H1 (cell line): Measurements from ENCODE around the gene GADD45GIP1. TPM values are rescaled to one million over a fixed set of nuclear protein-coding genes. Genes with fewer than 3 reads are reported as not detected.

Source experiments
- CTCF ChIA-PET: fragments of 300-600 bp; sonication (Branson Sonifier 250); formaldehyde crosslinking; loops from one replicate; lab custom pipeline; 2021; ENCODE audit not compliant: partially characterized antibody; lab: Charles Lee
- POLR2A ChIA-PET: fragments of 300-600 bp; sonication (Branson Sonifier 250); formaldehyde crosslinking; loops from one replicate; lab custom pipeline; 2021; ENCODE audit warnings: inconsistent platforms; ENCODE audit not compliant: partially characterized antibody; lab: Charles Lee
- DNase-seq, 2 experiments: peaks; one replicate each; pipeline versions ENCODE4 v3.0.0 to v3.0.0-alpha.2; 2010 to 2022; ENCODE audit warnings: low spot score in 2 of 2, low read depth in 1 of 2, mixed read lengths in 1 of 2
- FAIRE-seq: peaks from 2 replicates; lab custom pipeline; 2011; peaks lifted over from hg19 to GRCh38; lab: Jason Lieb, UNC
- H2AFZ ChIP-seq: 2 replicates; pipeline ENCODE4 v1.8.1; 2012; ENCODE audit warnings: low read length, inconsistent platforms
- H2AK5ac ChIP-seq: 2 replicates; pipeline ENCODE4 v1.6.1; 2013; ENCODE audit warnings: low read depth, low read length
- H2BK120ac ChIP-seq: replicated peaks from 2 replicates; pipeline ENCODE3; 2013; ENCODE audit warnings: low read depth, low read length, inconsistent platforms
- H2BK12ac ChIP-seq: 2 replicates; pipeline ENCODE4 v1.6.1; 2013; ENCODE audit warnings: low read depth, low read length
- H2BK15ac ChIP-seq: 2 replicates; pipeline ENCODE4 v1.6.1; 2013; ENCODE audit warnings: low read length
- H2BK20ac ChIP-seq: 2 replicates; pipeline ENCODE4 v1.6.1; 2013; ENCODE audit warnings: low read length
- H2BK5ac ChIP-seq: 2 replicates; pipeline ENCODE4 v1.6.1; 2013; ENCODE audit warnings: low read depth, low read length
- H3K14ac ChIP-seq: 2 replicates; pipeline ENCODE4 v1.6.1; 2013; ENCODE audit warnings: inconsistent platforms; ENCODE audit not compliant: insufficient read length
- H3K18ac ChIP-seq: 2 replicates; pipeline ENCODE4 v1.6.1; 2013; ENCODE audit warnings: low read length; ENCODE audit errors: extremely low read depth
- H3K23ac ChIP-seq: 2 replicates; pipeline ENCODE4 v1.6.1; 2013; ENCODE audit warnings: inconsistent platforms; ENCODE audit not compliant: insufficient read length
- H3K23me2 ChIP-seq: 2 replicates; pipeline ENCODE4 v1.6.1; 2013; ENCODE audit warnings: low read depth, low read length
- H3K27ac ChIP-seq: 2 replicates; pipeline ENCODE4 v1.6.1; 2011; ENCODE audit warnings: low read depth, low read length, inconsistent platforms
- H3K27me3 ChIP-seq, 4 experiments: replicated peaks in 1 of 4; 1 replicate in 1 of 4; 2 replicates in 3 of 4; pipeline versions ENCODE4 v1.6.1 to v1.8.1; 2011 to 2013; ENCODE audit warnings: low read length in 3 of 4, mild to moderate bottlenecking in 3 of 4, inconsistent platforms in 2 of 4, mixed read lengths in 2 of 4, moderate library complexity in 1 of 4; ENCODE audit not compliant: control insufficient read depth in 3 of 4, insufficient read depth in 3 of 4; ENCODE audit errors: extremely low read depth in 1 of 4
- H3K36me3 ChIP-seq, 4 experiments: 2 replicates each; pipeline versions ENCODE4 v1.6.1 to v1.8.1; 2011 to 2013; ENCODE audit warnings: mild to moderate bottlenecking in 4 of 4, low read length in 3 of 4, moderate library complexity in 2 of 4, control low read depth in 1 of 4, inconsistent platforms in 1 of 4; ENCODE audit not compliant: insufficient read depth in 4 of 4, control insufficient read depth in 2 of 4
- H3K4ac ChIP-seq: replicated peaks from 2 replicates; pipeline ENCODE3; 2013; ENCODE audit warnings: low read length, low read depth, mixed read lengths, inconsistent platforms; ENCODE audit not compliant: insufficient read length
- H3K4me1 ChIP-seq, 4 experiments: replicated peaks in 1 of 4; 1 replicate in 1 of 4; 2 replicates in 3 of 4; pipeline versions ENCODE4 v1.6.1 to v1.8.1; 2011 to 2013; ENCODE audit warnings: low read length in 3 of 4, inconsistent platforms in 2 of 4, mixed read lengths in 1 of 4; ENCODE audit not compliant: insufficient read depth in 4 of 4, control insufficient read depth in 3 of 4
- H3K4me2 ChIP-seq, 2 experiments: 2 replicates each; pipeline versions ENCODE4 v1.6.1 to v1.8.1; 2011 to 2013; ENCODE audit warnings: low read depth in 2 of 2, low read length in 2 of 2, control low read depth in 1 of 2, inconsistent platforms in 1 of 2, mild to moderate bottlenecking in 1 of 2; ENCODE audit not compliant: insufficient read depth in 1 of 2
- H3K4me3 ChIP-seq, 4 experiments: fragments of 200-600, 300-600 bp in 1 of 4; sonication (generic), shearing (Covaris generic), sonication (Bioruptor Twin) in 1 of 4; 2 replicates each; pipeline versions ENCODE4 v1.5.1 to v1.8.1; 2011 to 2016; ENCODE audit warnings: low read length in 4 of 4, low read depth in 3 of 4, control low read depth in 2 of 4, inconsistent platforms in 2 of 4, mild to moderate bottlenecking in 2 of 4, mixed read lengths in 1 of 4, moderate library complexity in 1 of 4; ENCODE audit not compliant: insufficient read depth in 2 of 4; ENCODE audit errors: extremely low read depth in 1 of 4
- H3K56ac ChIP-seq: replicated peaks from 2 replicates; pipeline ENCODE3; 2013; ENCODE audit warnings: low read depth, mild to moderate bottlenecking, mixed read lengths, low read length, inconsistent platforms; ENCODE audit not compliant: insufficient read length
- H3K79me1 ChIP-seq: 2 replicates; pipeline ENCODE4 v1.6.1; 2013; ENCODE audit warnings: low read depth, low read length, control low read depth
- H3K79me2 ChIP-seq, 2 experiments: 2 replicates each; pipeline versions ENCODE4 v1.6.1 to v1.8.1; 2012 to 2013; ENCODE audit warnings: low read length in 2 of 2, mild to moderate bottlenecking in 2 of 2, inconsistent platforms in 1 of 2; ENCODE audit not compliant: insufficient read depth in 2 of 2, control insufficient read depth in 1 of 2
- H3K9ac ChIP-seq, 4 experiments: replicated peaks in 1 of 4; 1 replicate in 1 of 4; 2 replicates in 3 of 4; pipeline versions ENCODE4 v1.6.1 to v1.8.1; 2011 to 2013; ENCODE audit warnings: low read depth in 3 of 4, low read length in 3 of 4, control low read depth in 2 of 4, mild to moderate bottlenecking in 2 of 4, moderate library complexity in 2 of 4, inconsistent platforms in 1 of 4; ENCODE audit errors: extremely low read depth in 1 of 4
- H3K9me3 ChIP-seq, 2 experiments: 2 replicates each; pipeline versions ENCODE4 v1.6.1 to v1.8.1; 2012 to 2013; ENCODE audit warnings: mild to moderate bottlenecking in 2 of 2, moderate library complexity in 2 of 2, control low read depth in 1 of 2, inconsistent platforms in 1 of 2, low read depth in 1 of 2, low read length in 1 of 2, mixed read lengths in 1 of 2; ENCODE audit not compliant: insufficient read depth in 2 of 2
- H4K20me1 ChIP-seq, 2 experiments: replicated peaks in 1 of 2; 2 replicates each; pipeline versions ENCODE3 to v1.8.1; 2011 to 2013; ENCODE audit warnings: inconsistent platforms in 2 of 2, low read length in 2 of 2, mild to moderate bottlenecking in 1 of 2; ENCODE audit not compliant: insufficient read depth in 2 of 2, control insufficient read depth in 1 of 2
- H4K5ac ChIP-seq: 2 replicates; pipeline ENCODE4 v1.6.1; 2013; ENCODE audit warnings: low read length, low read depth, mixed read lengths, inconsistent platforms; ENCODE audit not compliant: insufficient read length
- H4K8ac ChIP-seq: 2 replicates; pipeline ENCODE4 v1.8.0; 2013; ENCODE audit warnings: mild to moderate bottlenecking, moderate library complexity, low read length, inconsistent platforms; ENCODE audit not compliant: insufficient read depth; ENCODE audit errors: extremely low read depth
- H4K91ac ChIP-seq: replicated peaks from 2 replicates; pipeline ENCODE3; 2013; ENCODE audit warnings: low read length, mixed read lengths, inconsistent platforms; ENCODE audit not compliant: insufficient read length
- BCL11A ChIP-seq, 2 experiments: IDR thresholded peaks; one replicate each; pipeline ENCODE4 v1.6.1; 2011; ENCODE audit warnings: low read depth in 2 of 2, low read length in 2 of 2, mild to moderate bottlenecking in 2 of 2
- CHD2 ChIP-seq: IDR thresholded peaks from 2 replicates; pipeline ENCODE4 v1.6.1; 2012; ENCODE audit warnings: low read length, improper control_type of control experiment
- CTBP2 ChIP-seq: IDR thresholded peaks from 2 replicates; pipeline ENCODE4 v1.7.0; 2011; ENCODE audit warnings: borderline replicate concordance, mild to moderate bottlenecking, moderate library complexity, mixed read lengths, low read length; ENCODE audit not compliant: insufficient read depth, insufficient read length
- EZH2 ChIP-seq: fragments of 200-600 bp; sonication (generic); IDR thresholded peaks from 2 replicates; pipeline ENCODE4 v1.7.1; 2012; ENCODE audit warnings: low read depth, mild to moderate bottlenecking, moderate library complexity, low read length, inconsistent platforms; ENCODE audit not compliant: severe bottlenecking
- GABPA ChIP-seq: IDR thresholded peaks from 2 replicates; pipeline ENCODE4 v1.6.1; 2011; ENCODE audit warnings: mild to moderate bottlenecking, low read length, moderate library complexity, borderline replicate concordance; ENCODE audit not compliant: insufficient read depth
- HDAC6 ChIP-seq: IDR thresholded peaks from one replicate; pipeline ENCODE4 v1.7.1; 2012; ENCODE audit warnings: low read depth, mild to moderate bottlenecking, inconsistent platforms, low read length, moderate library complexity
- JUN ChIP-seq: IDR thresholded peaks from 2 replicates; pipeline ENCODE4 v1.6.1; 2011; ENCODE audit warnings: low read depth, mild to moderate bottlenecking, improper control_type of control experiment, low read length
- NANOG ChIP-seq: IDR thresholded peaks from 2 replicates; pipeline ENCODE4 v1.6.1; 2011; ENCODE audit warnings: low read length, low read depth, mild to moderate bottlenecking, inconsistent platforms; ENCODE audit not compliant: insufficient read depth, poor library complexity, severe bottlenecking
- RAD21 ChIP-seq, 2 experiments: IDR thresholded peaks in 1 of 2; conservative IDR thresholded peaks in 1 of 2; 2 replicates each; pipeline ENCODE4 v1.6.1; 2011; ENCODE audit warnings: low read depth in 2 of 2, low read length in 2 of 2, improper control_type of control experiment in 1 of 2, inconsistent platforms in 1 of 2, mild to moderate bottlenecking in 1 of 2, moderate library complexity in 1 of 2
- SP1 ChIP-seq: IDR thresholded peaks from 2 replicates; pipeline ENCODE4 v1.6.1; 2011; ENCODE audit warnings: low read depth, low read length
- SP4 ChIP-seq: IDR thresholded peaks from 2 replicates; pipeline ENCODE4 v1.6.1; 2012; ENCODE audit warnings: low read length, inconsistent platforms
- YY1 ChIP-seq: IDR thresholded peaks from 2 replicates; pipeline ENCODE4 v1.6.1; 2011; ENCODE audit warnings: low read depth, mild to moderate bottlenecking, low read length
- ZNF274 ChIP-seq: IDR thresholded peaks from 2 replicates; pipeline ENCODE4 v1.7.0; 2012; ENCODE audit warnings: low read length, borderline replicate concordance; ENCODE audit errors: extremely low read depth
- WGBS, 2 experiments: shearing (Covaris generic) in 1 of 2; methylation state at CpG; one replicate each; pipeline versions ENCODE4 v1.1.6 to v1.1.7; 2013 to 2015; ENCODE audit warnings: low lambda C conversion rate in 2 of 2, mixed read lengths in 2 of 2, inconsistent platforms in 1 of 2, low coverage in 1 of 2, missing lambda C conversion rate in 1 of 2; ENCODE audit not compliant: insufficient replicate concordance in 2 of 2, insufficient coverage in 1 of 2, insufficient read length in 1 of 2; ENCODE audit errors: extremely low coverage in 1 of 2, missing lambda C conversion rate in 1 of 2; 5-methylcytosine and 5-hydroxymethylcytosine counted together
- polyA plus RNA-seq, 7 experiments: library from polyadenylated mRNA; depleted of rRNA in 3 of 7; stranded (reverse) in 5 of 7; unstranded in 2 of 7; fragments of >200 nt in 5 of 7; fragments of 200-250 nt in 2 of 7; gene quantifications; 1 replicate in 5 of 7; 2 replicates in 1 of 7; 4 replicates in 1 of 7; pipeline versions ENCODE4 v1.2.1 to v1.2.3, GENCODE V29; 2011 to 2013; ENCODE audit warnings: missing spikeins in 2 of 7, mixed read lengths in 2 of 7
- total RNA-seq: library from RNA; stranded (reverse); fragmentation: NEBNext Ultra II Directional; extraction: Animal tissue kit (Norgen Biotek cat#: 25700); gene quantifications from 2 replicates; pipeline ENCODE4 v1.2.1, GENCODE V29; 2021

GADD45GIP1 gene
- total and polyA plus RNA-seq, 2 of the 8 experiments (the other 6 are each of a cell fraction or from before 2014, with no cell fraction given), result 42.2 to 42.6 TPM

- CTCF ChIA-PET, result interaction anchor here (0.6 to 2.7 kb wide), 3 partner anchors 14 to 41 kb away, joined by 3 to 8 read pairs (median 6); no protein-coding TSS in a partner anchor
- no peak for DNase-seq
- H2AFZ ChIP-seq, result no peak overlapping the region
- POLR2A ChIA-PET, result interaction anchor here (0.7 to 1.2 kb wide), 3 partner anchors 15 to 130 kb away, joined by 3 read pairs; no protein-coding TSS in a partner anchor
- H4K8ac ChIP-seq, result no peak overlapping the region
- no peaks in the 10 kb centered on the region for H3K79me2 ChIP-seq
- peaks cover 0 to 8% (median 0%) of the 10 kb centered on the region in 4 experiments; a peak in 1 of 8 replicates for H3K36me3 ChIP-seq
- no peak overlapping the region for H4K5ac ChIP-seq
- peaks cover 0 to 14% (median 9%) of the 10 kb centered on the region in 4 experiments; a peak in 5 of 7 replicates for H3K4me1 ChIP-seq
- no peak overlapping the region for H2BK120ac ChIP-seq
- H3K18ac ChIP-seq, result no peak overlapping the region
- peaks cover 3% of the 10 kb centered on the region; the same call in 1 of the 2 replicates for H3K79me1 ChIP-seq
- H3K23ac ChIP-seq, result no peak overlapping the region
- H3K56ac ChIP-seq, result no peak overlapping the region
- H3K23me2 ChIP-seq, result peaks cover 25% of the 10 kb centered on the region
- H3K4me3 ChIP-seq, result no peak overlapping the region
- 89% methylated on average over 5 of the region's 5 CpGs; no CpG with 5 or more reads in 1 of the 2 experiments for WGBS, 2 experiments
- H3K9ac ChIP-seq, result no peak overlapping the region
- no peak for FAIRE-seq
- peak overlapping the region; percentile 100 for H2AK5ac ChIP-seq
- H3K27ac ChIP-seq, result no peak overlapping the region
- H2BK5ac ChIP-seq, result peak overlapping the region; percentile 60; the same call in 1 of the 2 replicates
- H3K4ac ChIP-seq, result no peak overlapping the region
- no peak overlapping the region; a peak in 1 of 4 replicates for H3K4me2 ChIP-seq
- no peak overlapping the region for H2BK20ac ChIP-seq
- H3K14ac ChIP-seq, result no peak overlapping the region
- H2BK12ac ChIP-seq, result peak overlapping the region; percentile 99
- H4K20me1 ChIP-seq, result peaks cover 4 to 25% of the 10 kb centered on the region in 2 experiments
- peak overlapping the region; percentile 100 for H2BK15ac ChIP-seq
- peak overlapping the region; percentile 17 for H4K91ac ChIP-seq
- H3K9me3 ChIP-seq, result no peaks in the 10 kb centered on the region
- H3K27me3 ChIP-seq, result peaks cover 31 to 66% (median 61%) of the 10 kb centered on the region in 4 experiments
- TF ChIP-seq BCL11A (IDR thresholded peaks at IDR 0.05; ENCODE audit: low read depth in 2 of 2, low read length in 2 of 2), result no peak
- no peak for TF ChIP-seq ZNF274
- TF ChIP-seq YY1, result no peak
- TF ChIP-seq HDAC6, result no peak
- TF ChIP-seq RAD21 (IDR thresholded peaks at IDR 0.05 in 1 of 2, conservative IDR thresholded peaks at IDR 0.05 in 1 of 2; ENCODE audit: low read depth in 2 of 2, low read length in 2 of 2), result no peak
- TF ChIP-seq JUN, result no peak
- no peak for TF ChIP-seq GABPA
- TF ChIP-seq SP4, result no peak
- TF ChIP-seq SP1, result no peak
- no peak for TF ChIP-seq EZH2
- TF ChIP-seq CHD2, result no peak
- no peak for TF ChIP-seq NANOG
- no peak for TF ChIP-seq CTBP2
These were observed 34.3 kb upstream of the GADD45GIP1 start for GRCh38 chr19:12991296-12991695.
